ENCODE data around the gene SDC3.

Gene SDC3

DNA sequence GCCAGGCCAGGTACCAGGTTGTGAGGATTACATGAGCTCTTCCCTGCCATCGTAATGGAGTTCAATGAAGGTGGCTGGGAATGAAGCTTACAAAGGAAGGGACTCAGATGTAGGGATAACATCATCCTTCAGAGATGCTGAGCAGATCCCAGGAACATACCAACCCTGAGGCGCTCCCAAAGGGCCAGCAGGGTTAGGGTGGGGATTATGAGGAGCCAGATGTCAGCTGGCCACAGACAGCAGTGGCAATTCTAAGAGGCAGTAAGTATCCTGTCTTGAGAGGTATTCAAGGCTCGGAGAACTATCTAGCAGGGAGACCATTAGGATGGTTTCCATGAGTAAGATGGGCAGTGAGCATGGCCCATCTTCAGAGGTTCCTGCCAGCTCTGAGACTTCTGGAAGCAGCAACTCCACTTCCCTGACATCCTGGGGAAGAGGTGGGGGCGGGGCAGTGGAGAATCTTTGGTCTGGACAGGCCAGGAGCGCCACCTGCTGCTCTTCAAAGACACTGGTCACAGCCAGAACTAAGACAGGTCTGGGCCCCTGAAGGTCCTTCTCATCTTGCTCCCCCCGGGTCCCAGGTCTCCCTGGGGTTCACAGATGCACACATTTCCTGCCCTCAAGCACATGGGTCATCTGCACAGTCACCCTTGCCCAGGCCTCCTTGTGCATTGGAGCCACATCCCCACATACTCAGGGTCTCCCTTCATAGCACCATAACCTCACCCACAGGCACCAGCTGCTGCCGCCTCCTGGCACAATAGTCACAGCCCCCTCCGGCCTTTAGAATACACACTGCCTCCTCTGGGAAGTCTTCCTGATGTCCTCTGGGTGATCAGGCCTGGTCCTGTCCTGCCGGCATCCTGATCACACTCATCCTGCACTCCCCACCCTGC, 2.7 kb upstream of the SDC3 start:
- peak; percentile 65 to 66 for DNase-seq (ENCODE audit: low read depth in 1 of 2, low spot score in 1 of 2)
- no peak overlapping the region for H3K27ac ChIP-seq (replicated peaks)

DNA sequence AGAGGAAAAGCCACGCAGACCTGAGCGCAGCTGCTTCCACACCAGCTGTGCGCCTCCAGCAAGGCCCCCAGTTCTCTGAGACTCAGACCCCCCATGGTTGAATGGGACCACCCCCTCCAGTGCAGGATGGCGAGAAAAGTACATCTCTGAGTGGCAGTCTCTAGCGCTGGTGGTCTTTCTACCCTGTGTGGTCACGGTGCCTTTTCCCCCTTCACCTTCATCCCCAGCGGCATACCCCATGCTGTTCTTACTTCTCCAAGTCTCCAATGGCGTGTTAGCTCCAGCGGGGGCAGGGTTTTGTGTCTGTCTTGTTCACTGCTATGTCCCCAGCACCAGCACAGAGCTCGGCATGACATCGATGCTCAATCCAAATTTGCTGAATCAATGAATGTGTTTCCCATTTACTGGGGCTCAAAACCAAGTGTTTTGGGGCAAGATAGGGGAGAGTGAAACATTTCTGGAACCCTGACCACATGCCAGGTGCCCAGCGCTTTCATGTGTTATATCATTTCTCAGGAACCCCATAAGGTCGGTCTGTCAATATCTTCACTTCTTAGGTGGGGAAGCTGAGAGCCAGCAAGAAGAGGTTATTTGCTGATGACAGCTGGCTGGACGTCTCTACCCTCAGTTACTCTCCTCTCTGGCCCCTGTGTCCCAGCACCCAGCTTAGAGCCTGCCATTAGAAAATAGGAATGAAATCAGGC, 959 bp upstream of the SDC3 start:
- peak in 1 of 2 experiments; percentile 26 for DNase-seq (ENCODE audit: low read depth in 1 of 2, low spot score in 1 of 2)
- H3K4me3 ChIP-seq (replicated peaks; ENCODE audit: insufficient read depth, low read length), result no peak overlapping the region
- no peak for TF ChIP-seq REST (IDR thresholded peaks at IDR 0.05; ENCODE audit: insufficient replicate concordance, low read depth)
- no peak for TF ChIP-seq POLR2AphosphoS5 (IDR thresholded peaks at IDR 0.05; ENCODE audit: low read depth)
- TF ChIP-seq, protein P1, sequence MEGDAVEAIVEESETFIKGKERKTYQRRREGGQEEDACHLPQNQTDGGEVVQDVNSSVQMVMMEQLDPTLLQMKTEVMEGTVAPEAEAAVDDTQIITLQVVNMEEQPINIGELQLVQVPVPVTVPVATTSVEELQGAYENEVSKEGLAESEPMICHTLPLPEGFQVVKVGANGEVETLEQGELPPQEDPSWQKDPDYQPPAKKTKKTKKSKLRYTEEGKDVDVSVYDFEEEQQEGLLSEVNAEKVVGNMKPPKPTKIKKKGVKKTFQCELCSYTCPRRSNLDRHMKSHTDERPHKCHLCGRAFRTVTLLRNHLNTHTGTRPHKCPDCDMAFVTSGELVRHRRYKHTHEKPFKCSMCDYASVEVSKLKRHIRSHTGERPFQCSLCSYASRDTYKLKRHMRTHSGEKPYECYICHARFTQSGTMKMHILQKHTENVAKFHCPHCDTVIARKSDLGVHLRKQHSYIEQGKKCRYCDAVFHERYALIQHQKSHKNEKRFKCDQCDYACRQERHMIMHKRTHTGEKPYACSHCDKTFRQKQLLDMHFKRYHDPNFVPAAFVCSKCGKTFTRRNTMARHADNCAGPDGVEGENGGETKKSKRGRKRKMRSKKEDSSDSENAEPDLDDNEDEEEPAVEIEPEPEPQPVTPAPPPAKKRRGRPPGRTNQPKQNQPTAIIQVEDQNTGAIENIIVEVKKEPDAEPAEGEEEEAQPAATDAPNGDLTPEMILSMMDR (IDR thresholded peaks at IDR 0.05; ENCODE audit: insufficient read depth, low read length), result no peak
- no peak for TF ChIP-seq SPI1 (IDR thresholded peaks at IDR 0.05; ENCODE audit: borderline replicate concordance, low read depth)
- no peak for TF ChIP-seq GABPA (IDR thresholded peaks at IDR 0.05; ENCODE audit: low read depth)
- peaks cover 36% of the 10 kb centered on the region for H3K27me3 ChIP-seq (ENCODE audit: insufficient read depth, poor library complexity, severe bottlenecking)
- H3K27ac ChIP-seq (replicated peaks), result no peak overlapping the region

More for the DNA sequence above, 2.7 kb upstream of the SDC3 start:
- no peak overlapping the region for H3K4me3 ChIP-seq (replicated peaks; ENCODE audit: insufficient read depth, low read length)
- TF ChIP-seq, protein P1 (IDR thresholded peaks at IDR 0.05; ENCODE audit: insufficient read depth, low read length), result peak; percentile 72
- no peak for TF ChIP-seq REST (IDR thresholded peaks at IDR 0.05; ENCODE audit: insufficient replicate concordance, low read depth)
- H3K27me3 ChIP-seq (ENCODE audit: insufficient read depth, poor library complexity, severe bottlenecking), result peaks cover 34% of the 10 kb centered on the region

GRCh38 chr1:30908316-30908695, 252 bp downstream of the SDC3 start:
- no peak for TF ChIP-seq POLR2AphosphoS5 (IDR thresholded peaks at IDR 0.05; ENCODE audit: low read depth)
- TF ChIP-seq REST (IDR thresholded peaks at IDR 0.05; ENCODE audit: insufficient replicate concordance, low read depth), result no peak
- TF ChIP-seq GABPA (IDR thresholded peaks at IDR 0.05; ENCODE audit: low read depth), result no peak
- TF ChIP-seq, protein P1 (IDR thresholded peaks at IDR 0.05; ENCODE audit: insufficient read depth, low read length), result no peak
- TF ChIP-seq SPI1 (IDR thresholded peaks at IDR 0.05; ENCODE audit: borderline replicate concordance, low read depth), result no peak
- H3K27me3 ChIP-seq (ENCODE audit: insufficient read depth, poor library complexity, severe bottlenecking), result peaks cover 42% of the 10 kb centered on the region
- DNase-seq (ENCODE audit: low read depth in 1 of 2, low spot score in 1 of 2), result no peak
- no peak overlapping the region for H3K4me3 ChIP-seq (replicated peaks; ENCODE audit: insufficient read depth, low read length)
- H3K27ac ChIP-seq (replicated peaks), result no peak overlapping the region

Data from HL-60 (cell line).